Activated T-cell treated with anti-CD3 and anti-CD28 coated beads, Interleukin-2, amount 50 U/mL, for 48 hours (primary cell): ENCODE results near the gene INS.
"Not testable (repeated sequence)": the region's sequence is repeated elsewhere in the genome, so short reads cannot be mapped to it uniquely, and the experiment has no call there.

ENCODE experiments used
- DNase-seq, 2 experiments: peaks; one replicate each; pipeline ENCODE4 v3.0.0-alpha.2; 2020

INS gene

DNA sequence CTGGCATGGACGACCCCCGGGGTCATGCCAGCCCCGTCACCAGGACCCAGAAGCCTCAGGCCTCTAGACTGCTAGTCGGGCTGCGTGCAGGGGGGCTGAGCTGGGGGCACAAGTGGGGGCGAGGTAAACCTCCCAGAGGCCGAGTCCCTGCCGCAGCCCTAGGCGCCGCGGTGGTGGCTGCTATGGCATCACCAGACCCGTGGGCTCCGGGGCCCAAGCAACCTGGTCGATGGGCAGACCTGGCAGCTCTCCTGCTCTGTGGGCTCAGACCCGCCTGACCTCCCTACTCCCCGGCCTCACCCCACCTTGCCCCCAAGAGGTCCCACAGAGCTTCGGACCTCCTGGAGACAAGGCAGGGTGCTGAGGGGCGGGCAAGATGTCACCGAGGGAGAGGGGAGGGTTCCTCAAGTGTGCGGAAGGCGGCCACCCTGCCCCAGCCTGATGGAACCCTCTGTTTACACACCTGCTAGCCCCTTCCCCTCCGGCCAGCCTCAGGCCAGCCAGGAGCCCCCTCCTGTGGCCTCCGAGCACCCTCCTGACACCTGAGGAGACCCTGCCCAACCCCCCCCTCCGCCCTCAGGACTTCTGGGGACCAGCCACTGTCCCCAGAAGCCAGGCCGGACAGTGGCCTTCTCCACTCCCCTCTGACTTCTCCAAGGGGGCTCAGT, 31.2 kb downstream of the INS start:
- DNase-seq, result no peak

DNA sequence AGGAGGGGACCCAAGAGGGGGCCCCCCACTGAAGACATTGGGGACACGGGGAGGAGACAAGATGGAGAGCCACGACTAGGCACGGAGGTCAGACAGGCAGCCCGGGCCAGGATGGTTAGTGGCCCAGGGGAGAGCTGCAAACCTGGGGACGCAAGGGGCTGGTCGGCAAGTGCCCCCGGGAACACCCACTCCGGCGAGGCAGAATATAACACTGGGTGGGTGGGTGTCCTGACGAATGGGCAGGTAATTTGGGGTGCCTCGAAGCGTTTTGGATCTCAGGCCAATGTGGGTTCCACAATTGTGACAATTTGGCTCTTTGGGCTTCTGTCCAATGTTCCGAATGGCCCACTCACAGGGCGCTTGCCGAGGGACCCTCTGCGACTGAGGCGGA, 31.7 kb downstream of the INS start:
- no peak for DNase-seq

DNA sequence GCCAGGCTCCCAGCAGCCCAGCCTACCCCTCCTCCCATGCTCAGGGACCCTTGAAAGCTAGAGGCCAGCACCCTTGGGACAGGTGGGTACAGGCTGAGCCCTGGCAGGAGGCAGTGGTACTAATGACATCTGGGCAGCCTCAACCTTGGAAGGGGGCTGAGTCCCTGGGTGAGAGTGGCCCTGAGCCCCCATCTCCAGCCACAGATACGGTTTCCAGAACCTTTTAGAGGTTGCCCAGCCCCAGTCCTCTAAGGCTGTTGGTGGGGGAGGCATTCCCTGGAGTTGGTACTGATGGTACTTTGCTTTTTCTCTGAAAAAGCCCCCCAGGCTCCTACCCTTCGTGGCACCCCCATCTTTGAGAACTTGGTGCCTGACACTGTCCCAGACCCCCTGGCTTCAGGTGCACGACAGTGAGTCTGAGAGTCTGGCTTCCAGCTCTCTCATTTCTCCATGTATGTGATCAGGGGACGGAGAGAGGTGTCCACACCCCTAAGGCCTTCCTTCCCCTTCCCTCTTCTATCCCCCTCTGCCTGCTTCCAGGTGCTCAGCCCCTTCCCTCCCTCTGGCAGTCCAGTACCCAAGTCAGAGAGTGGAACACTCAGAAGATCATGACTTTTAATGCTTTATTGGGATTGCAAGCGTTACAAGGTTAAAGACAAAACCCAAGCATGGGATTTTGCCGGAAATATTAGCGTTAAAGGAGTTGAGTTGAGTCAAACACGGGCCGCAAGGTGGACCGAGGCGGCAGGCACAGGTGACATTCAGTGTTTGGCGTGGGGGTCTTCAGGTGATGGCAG, 32.3 kb downstream of the INS start:
- DNase-seq, result no peak

DNA sequence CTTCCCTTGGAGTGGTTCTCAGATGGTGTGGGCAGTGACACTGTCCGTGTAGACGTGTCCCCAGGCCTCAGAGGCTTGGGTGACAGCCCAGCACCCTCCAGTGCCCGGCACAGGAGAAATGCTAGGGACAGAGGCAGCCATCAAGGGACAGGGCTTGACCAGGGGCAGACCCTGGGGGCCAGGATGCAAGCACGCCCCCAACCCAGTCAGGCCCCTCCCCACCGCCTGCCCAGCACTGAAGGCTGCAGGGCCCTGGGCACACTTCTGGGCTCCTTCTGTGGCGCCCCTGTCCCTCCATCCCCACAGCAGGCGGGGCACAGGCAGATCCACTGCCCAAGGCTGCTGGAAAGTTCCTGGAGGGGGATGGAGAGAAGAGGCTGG, 32.9 kb downstream of the INS start:
- DNase-seq, result no peak

DNA sequence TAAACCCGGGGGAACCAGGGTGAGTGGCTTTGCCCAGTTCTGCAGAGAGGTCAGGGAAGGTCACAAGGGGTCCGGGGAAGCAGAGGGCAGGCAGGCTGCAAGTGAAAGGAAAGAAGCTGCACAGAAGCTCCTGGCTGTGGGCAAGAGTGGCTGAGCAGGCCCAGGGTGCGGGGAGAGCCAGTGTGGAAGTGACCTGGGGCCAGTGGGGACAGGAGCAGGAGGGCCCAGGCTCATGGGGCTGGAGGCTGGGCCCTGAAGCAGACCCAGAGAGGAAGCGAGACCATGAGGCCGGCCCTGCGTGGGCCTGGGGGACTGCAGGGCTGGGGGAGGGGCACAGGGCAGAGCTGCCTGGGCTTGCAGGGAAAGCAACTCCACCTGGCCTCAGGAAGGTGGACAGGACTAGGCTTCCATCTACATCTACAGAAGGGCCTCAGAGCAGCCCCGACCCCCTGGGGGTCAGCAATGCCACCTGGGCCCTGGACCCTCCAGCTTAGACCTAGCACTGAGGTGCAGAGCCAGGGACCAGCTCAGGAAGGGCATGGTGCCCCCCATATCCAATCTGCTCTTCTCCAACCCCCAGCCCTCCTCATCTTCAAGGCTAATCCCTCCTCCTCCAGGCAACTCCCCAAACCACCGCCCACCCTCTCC, 33.4 kb downstream of the INS start:
- no peak for DNase-seq

DNA sequence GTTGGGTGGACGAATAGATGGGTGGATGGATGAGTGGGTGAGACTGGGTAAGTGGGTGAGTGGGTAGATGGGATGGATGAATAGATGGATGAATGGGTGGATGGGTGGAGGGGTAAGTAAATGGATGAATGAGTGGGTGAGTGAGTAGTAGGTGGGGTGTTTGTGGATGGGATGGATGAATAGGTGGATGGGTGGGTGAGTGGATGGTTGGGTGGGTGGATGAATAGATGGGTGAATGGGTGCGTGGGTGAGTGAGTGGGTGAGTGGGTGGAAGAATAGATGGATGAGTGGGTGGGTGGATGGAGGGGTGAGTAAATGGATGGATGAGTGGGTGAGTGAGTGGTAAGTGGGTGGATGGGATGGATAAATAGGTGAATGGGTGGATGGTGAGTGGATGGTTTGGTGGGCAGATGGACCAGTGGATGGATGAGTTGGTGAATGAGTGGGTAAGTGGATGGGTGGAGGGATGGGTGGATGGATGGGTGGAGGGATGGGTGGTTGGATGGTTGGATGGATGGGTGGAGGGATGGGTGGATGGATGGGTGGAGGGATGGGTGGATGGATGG, 34.4 kb downstream of the INS start:
- no peak for DNase-seq

DNA sequence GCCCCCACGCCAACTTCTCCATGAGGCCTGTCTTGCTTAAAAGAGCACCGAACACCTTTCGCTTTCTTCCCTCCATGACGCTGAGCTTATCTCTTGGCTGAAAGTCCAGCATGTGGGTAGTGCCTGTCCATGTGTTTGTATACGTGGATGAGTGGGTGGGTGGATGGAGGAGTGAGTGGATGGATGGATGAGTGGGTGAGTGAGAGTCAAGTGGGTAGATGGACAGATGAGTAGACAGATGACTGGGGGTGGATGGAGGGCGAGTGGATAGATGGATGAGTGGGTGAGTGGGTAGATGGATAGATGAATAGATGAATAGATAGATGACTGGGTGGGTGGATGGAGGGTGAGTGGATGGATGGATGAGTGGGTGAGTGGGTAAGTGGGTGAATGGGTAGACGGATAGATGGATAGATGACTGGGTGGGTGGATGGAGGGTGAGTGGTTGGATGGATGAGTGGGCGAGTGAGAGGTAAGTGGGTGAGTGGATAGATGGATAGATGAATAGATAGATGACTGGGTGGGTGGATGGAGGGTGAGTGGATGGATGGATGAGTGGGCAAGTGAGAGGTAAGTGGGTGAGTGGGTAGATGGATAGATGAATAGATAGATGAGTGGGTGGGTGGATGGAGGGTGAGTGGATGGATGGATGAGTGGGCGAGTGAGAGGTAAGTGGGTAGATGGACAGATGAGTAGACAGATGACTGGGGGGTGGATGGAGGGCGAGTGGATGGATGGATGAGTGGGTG, 36.1 kb downstream of the INS start:
- not testable (repeated sequence) for DNase-seq

DNA sequence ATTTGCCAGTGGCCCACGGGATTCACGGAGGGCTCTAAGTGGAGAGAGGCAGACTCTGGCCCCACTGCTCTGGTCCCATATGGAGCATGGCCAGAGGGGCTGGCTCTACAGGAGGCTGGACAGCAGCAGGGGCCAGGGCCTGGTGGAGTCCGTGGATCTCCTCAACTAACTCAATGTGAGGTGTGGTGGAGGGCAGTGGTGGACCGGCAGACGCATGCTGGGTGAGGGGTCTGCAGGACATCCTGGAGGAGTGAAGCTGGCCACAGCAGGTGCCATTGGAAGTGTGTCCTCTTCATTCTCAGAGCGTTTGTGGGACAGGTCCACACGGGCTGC, 37.4 kb downstream of the INS start:
- no peak for DNase-seq

DNA sequence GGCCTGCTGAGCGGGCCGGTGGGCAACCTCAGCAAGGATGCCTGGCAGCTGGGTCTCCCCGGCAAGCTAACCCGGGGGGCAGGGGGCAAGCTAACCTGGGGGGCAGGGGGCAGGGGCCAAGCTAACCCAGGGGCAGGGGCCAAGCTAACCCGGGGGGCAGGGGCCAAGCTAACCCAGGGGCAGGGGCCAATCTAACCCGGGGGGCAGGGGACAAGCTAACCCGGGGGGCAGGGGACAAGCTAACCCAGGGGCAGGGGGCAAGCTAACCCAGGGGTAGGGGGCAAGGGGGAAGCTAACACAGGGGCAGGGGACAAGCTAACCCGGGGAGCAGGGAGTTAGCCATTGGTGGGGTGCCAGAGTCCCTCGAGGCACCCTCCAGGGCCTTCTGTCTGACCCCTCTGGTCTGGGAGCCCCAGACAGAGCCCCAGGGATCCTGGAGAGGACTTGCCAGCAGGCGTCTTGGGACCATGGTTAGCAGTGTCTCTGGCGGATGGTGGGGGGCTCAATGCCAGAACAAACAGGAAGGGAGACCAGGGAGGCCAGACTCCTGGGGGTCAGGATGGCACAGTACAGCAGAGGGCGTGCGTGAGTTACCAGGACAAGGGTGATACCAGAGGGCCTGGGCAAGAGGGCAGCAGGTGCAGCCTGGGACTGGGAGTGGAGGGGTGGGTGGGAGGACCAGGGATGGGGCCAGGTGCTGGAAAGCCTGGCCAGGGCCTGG, 37.9 kb downstream of the INS start:
- no peak for DNase-seq

DNA sequence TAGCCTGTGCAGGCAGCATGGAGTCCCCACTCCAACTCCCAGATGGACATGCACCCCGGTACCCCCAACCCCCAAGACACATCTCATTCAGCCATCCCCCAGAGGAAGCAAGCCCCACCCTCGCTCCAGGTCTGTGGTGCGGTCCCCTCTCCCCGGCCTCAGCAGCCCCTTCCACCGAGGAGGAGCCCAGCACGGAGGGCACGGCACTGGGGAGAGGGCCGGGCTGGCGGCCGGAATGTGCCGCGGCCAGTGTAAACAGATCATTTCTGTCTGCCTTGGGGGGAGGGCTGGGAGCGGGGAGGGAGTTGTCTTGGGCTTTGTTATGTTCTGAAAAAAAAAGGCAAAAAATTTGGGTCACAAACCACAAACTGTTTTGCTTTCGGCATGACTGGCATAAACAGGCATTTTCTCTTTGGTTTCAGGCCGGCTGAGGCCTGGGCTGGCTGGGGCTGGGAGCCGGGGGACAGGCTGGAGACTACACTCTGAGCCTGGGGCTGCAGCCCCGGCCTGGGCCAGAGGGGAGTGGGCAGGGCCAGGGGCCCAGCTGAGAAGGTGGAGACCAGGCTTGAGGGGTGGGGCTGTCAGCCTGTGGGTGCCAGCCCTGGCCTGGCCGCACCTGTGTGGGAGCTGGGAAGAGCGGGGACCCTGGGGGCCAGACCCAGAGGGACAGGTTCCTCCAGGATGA, 38.6 kb downstream of the INS start:
- DNase-seq, result no peak

DNA sequence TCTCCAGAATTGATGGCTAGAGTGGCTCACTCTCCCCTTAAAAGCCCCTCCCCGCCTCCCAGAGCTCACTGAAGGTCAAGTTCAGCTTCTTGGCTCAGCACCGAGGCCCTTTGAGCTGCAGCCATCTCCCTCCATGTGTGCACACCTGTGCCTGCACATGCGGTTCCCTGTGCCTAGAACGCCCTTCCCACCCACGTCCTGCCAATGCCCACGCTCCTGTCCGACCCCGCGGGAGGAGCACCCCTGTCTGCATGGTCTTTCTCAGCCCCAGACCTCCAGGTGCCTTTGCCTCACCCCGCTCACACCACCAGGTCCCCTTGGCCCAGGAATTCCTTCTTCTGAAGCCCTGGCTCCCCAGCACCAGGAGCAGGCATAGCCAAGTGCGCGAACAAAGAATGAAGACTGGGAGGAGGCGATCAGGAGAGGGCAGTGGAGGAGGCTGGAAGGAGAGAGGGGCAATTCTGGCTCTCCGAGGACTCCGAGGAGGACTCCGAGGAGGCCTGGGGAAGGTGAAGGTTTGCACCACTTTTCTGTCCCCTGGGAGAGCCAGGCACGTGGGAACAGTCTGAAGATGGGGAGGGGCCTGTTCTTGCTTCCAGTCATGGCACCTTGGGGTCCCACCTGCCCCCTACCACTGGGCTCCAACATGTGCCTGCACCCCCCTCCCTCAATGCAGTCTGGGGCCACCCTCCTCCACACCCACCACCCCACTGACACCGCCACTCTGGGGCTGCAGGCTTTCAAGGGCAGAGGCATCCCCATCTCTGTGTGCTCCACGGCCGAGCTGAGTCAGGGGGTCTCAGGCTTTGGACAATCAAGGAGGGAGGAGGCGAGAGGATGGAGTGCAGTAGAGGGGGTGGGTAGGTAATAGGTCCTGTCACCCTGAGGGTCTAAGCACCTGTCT, 39.5 kb downstream of the INS start:
- DNase-seq, result no peak

DNA sequence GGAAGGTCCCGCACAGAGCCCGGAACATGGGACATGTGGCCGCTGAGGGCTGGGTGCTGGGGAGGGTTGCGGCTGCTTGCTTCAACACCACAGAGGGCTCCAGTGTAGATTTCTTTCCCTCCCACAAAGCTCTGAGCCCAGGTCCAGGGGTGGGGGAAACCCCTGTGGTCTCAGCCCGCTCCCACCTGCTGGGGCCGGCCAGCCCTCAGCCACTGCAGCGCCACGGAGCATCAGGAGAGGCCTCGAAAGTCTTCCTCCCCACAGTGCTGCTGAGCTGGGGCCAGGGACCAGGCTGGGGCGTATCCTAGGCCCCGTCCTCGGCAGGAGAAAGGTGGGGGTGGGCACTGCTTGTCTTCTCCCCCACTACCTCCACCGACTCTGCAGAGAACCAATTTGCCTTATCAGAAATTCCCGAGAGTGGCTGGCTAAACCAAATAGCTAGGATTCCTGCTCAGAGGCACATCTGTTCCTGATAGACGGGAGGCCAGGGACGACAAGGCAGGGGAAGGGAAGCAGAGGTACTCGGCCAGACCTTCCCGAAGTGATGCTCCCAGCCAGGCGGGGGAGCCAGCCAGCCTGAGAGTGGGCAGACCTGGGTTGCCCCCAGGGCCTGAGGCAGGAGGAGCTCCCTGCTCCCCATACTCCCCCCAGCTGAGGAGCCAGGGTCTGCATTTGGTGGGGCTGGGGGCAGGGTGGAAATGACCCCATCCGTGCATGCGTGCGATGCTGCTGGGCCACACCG, 40.5 kb downstream of the INS start:
- DNase-seq, result no peak

DNA sequence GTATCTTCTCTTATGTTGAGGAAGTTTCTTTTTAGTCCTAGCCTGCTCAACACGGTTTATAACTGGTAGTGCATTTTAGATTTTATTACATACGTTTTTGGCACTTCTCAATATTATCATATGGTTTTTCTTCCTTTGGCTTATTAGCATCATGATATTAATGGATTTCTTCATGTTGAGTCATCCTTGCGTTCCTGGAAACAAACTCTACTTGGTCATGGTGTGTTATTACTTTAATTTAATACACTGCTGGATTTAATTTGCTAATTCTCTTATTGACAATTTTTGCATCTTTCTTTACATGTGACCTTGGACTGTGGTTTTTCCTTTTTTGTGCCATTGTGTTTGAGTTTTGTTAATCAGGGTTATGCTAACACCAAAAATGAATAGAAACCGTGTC, 42.3 kb downstream of the INS start:
- DNase-seq, result no peak

DNA sequence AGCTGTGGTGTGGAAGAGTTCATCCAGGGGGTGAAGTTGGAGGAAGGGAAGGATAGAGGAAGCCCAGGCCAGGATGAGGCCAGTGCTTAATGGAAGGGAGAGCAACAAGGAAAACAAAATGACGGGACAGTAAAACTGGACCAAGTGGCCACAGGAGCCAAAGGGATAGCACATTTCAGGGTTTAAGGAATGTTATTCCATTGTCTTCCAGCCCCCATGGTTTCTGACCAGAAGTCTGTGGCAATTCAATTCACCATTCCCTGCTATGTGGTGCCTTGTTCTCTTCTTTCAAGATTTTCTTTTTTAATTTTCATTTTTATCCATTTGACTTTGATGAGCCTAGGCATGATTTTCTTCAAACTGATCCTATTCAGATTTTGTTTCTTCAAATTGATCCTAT, 44.3 kb downstream of the INS start:
- no peak for DNase-seq

DNA sequence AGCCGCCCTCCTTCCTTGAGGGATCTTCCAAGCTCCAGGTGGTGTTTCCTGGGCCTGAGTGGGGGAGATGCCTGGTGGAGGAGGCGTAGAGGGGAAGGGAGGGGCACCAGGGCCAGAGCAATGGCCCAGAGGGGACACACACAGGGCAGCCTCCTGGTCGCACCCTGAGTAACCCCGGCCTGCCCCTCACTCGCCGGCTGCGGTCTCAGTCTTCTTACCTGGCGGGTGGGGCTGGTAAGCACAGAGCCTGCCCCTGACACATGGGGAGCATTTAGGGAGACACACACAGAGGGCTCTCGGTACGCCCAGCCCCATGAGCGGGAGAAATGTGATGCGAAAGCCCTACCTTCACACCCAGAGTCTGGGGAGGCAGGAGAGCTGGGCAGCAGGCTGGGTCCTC, 45.7 kb downstream of the INS start:
- DNase-seq, result no peak

DNA sequence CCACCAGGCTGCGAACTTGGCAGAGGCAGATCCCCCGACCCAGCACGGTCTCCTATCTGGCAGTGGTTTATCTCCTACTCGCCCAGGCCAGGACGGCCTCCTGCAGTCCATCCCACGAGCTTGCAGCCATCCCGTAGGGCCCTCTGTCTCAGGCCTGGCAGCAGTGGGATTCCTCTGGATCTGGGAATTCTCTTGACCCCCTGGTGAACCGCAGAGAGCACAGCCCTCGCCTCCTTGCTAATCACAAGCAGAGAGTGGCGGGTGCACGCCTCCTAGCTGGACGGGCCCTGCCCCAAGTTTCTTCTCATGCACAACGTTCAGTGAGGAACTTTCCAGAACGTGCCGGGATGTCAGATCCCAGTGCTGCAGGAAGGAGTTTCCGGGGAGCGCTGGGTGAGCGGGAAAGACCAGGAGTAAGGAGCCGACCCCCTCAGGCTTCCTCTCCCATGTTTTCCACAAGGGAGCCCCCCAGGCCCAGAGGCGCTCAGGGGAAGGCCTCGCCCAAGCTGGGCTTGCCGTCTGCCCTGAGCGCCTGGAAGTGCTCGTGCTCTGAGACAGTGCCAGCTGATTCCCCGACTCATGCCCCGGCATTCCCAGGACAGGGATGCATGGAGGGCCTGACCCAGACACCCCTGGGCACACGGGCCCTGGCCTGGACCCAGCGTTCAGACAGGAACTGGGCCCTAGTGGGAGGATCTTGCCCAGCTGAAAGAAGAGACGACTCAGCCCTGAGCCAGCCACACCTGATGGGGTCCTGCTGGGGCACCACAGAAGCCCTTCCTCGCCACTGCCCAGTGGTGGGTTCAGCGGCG, 46.4 kb downstream of the INS start:
- DNase-seq, result no peak

DNA sequence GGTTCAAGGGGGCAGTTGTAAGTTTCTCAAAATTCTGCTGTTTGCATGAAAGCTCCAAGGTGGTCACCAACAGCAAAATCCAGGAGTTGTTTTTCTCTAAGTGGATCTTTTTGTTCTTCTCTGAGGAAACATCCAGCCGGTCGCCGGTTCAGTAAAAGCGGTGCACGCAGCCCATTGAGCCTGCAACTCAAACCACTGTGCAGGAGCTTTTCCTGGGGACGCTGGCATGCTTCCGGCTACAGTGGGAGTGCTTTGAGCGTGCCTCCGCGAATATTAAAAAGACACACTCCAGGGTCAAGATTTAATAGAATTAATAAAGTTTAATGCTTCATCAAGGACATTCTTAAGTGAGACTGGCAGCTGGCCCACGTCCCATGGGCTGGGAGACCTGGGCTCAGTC, 47.2 kb downstream of the INS start:
- no peak for DNase-seq

DNA sequence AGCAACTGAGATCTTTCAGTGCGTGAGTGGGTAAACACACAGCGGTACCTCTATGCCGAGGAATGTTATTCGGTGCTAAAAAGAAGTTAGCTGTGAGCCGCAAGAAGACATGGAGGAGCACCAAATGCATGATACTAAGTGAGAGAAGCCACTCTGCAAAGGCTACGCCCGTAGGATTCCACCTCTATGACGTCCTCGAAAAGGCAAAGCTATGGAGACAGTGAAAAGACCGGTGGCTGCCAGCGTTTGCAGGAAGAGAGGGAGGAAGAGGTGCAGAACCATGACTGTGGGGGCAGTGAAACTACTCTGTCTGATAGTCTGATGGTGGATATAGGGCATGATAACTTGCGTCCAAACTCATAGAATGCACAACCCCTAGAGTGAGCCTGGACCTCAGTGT, 50.5 kb downstream of the INS start:
- DNase-seq, result no peak
